WTC11 (cell line): ENCODE results near the gene SLIT3. TPM values are rescaled to one million over a fixed set of nuclear protein-coding genes. Genes with fewer than 3 reads are reported as not detected.

Experiments used
- ATAC-seq: fragments of 200-7000 bp; cut with Tn5 transposase; 2 replicates; pipeline ENCODE4 v1.10.0; 2021; ENCODE audit warnings: mild to moderate bottlenecking, moderate library complexity
- CTCF ChIA-PET: fragments of 300-600 bp; sonication (Branson Sonifier 250); formaldehyde crosslinking; loops from one replicate; lab custom pipeline; 2021; ENCODE audit warnings: antibody characterized with exemption; lab: Charles Lee
- POLR2A ChIA-PET: fragments of 350-600 bp; sonication (Branson Sonifier 250); formaldehyde crosslinking; loops from one replicate; lab custom pipeline; 2021; ENCODE audit warnings: antibody characterized with exemption; lab: Charles Lee
- DNase-seq: peaks from one replicate; pipeline ENCODE4 v3.0.0; 2021; ENCODE audit warnings: low spot score
- H3K27ac Mint-ChIP-seq: 2 replicates; pipeline ENCODE4 v1.8.0; 2021; ENCODE audit warnings: mixed read lengths
- H3K27me3 Mint-ChIP-seq: 2 replicates; pipeline ENCODE4 v1.8.0; 2021; ENCODE audit warnings: low read depth, mild to moderate bottlenecking, moderate library complexity, mixed read lengths
- H3K36me3 Mint-ChIP-seq: 2 replicates; pipeline ENCODE4 v1.8.0; 2021; ENCODE audit warnings: mixed read lengths
- H3K4me1 Mint-ChIP-seq: 2 replicates; pipeline ENCODE4 v1.8.0; 2022; ENCODE audit warnings: mixed read lengths
- H3K4me3 Mint-ChIP-seq: 2 replicates; pipeline ENCODE4 v1.8.0; 2021; ENCODE audit warnings: mild to moderate bottlenecking, moderate library complexity, mixed read lengths
- H3K9me3 Mint-ChIP-seq: 2 replicates; pipeline ENCODE4 v1.8.0; 2021; ENCODE audit warnings: mixed read lengths
- AFF4 ChIP-seq: sonication (generic); formaldehyde crosslinking; IDR thresholded peaks from 2 replicates; pipeline ENCODE4 v1.8.1; 2023; ENCODE audit warnings: mild to moderate bottlenecking, missing genetic modification reagents, borderline replicate concordance
- AR ChIP-seq: fragments of 250-450 bp; sonication (Bioruptor Pico); IDR thresholded peaks from 2 replicates; pipeline ENCODE4 v1.9.0; 2021; ENCODE audit warnings: mild to moderate bottlenecking
- ATF3 ChIP-seq: sonication (generic); formaldehyde crosslinking; conservative IDR thresholded peaks from 2 replicates; pipeline ENCODE4 v1.8.1; 2022; ENCODE audit warnings: mild to moderate bottlenecking, missing genetic modification reagents
- CREB1 ChIP-seq: sonication (generic); formaldehyde crosslinking; IDR thresholded peaks from 2 replicates; pipeline ENCODE4 v1.8.0; 2023; ENCODE audit warnings: mild to moderate bottlenecking, missing genetic modification reagents
- E2F5 ChIP-seq: sonication (generic); formaldehyde crosslinking; IDR thresholded peaks from 2 replicates; pipeline ENCODE4 v1.8.1; 2022; ENCODE audit warnings: mild to moderate bottlenecking, moderate library complexity, missing genetic modification reagents
- EMX1 ChIP-seq: fragments of 250-450 bp; sonication (Bioruptor Pico); IDR thresholded peaks from 2 replicates; pipeline ENCODE4 v1.8.0; 2021; ENCODE audit warnings: mild to moderate bottlenecking
- GABPB1 ChIP-seq: sonication (generic); formaldehyde crosslinking; IDR thresholded peaks from 2 replicates; pipeline ENCODE4 v1.8.1; 2023; ENCODE audit warnings: mild to moderate bottlenecking, missing genetic modification reagents
- MLX ChIP-seq: sonication (generic); formaldehyde crosslinking; IDR thresholded peaks from 2 replicates; pipeline ENCODE4 v1.8.1; 2023; ENCODE audit warnings: mild to moderate bottlenecking, missing genetic modification reagents, moderate library complexity
- MXD4 ChIP-seq: fragments of 250-450 bp; sonication (Bioruptor Pico); IDR thresholded peaks from 2 replicates; pipeline ENCODE4 v1.8.0; 2021; ENCODE audit warnings: mild to moderate bottlenecking, moderate library complexity, borderline replicate concordance
- NFATC4 ChIP-seq: fragments of 250-450 bp; sonication (Bioruptor Pico); IDR thresholded peaks from 2 replicates; pipeline ENCODE4 v1.9.0; 2021; ENCODE audit warnings: mild to moderate bottlenecking
- RELA ChIP-seq: sonication (generic); formaldehyde crosslinking; IDR thresholded peaks from 2 replicates; pipeline ENCODE4 v1.8.1; 2022; ENCODE audit warnings: missing genetic modification reagents, mild to moderate bottlenecking, borderline replicate concordance
- SMAD3 ChIP-seq: sonication (generic); formaldehyde crosslinking; IDR thresholded peaks from 2 replicates; pipeline ENCODE4 v1.8.0; 2022; ENCODE audit warnings: missing genetic modification reagents, mild to moderate bottlenecking, borderline replicate concordance
- SOX15 ChIP-seq: fragments of 250-450 bp; sonication (Bioruptor Pico); IDR thresholded peaks from 2 replicates; pipeline ENCODE4 v1.9.0; 2021; ENCODE audit warnings: mild to moderate bottlenecking
- TEAD1 ChIP-seq: sonication (generic); formaldehyde crosslinking; IDR thresholded peaks from 2 replicates; pipeline ENCODE4 v1.8.0; 2022; ENCODE audit warnings: mild to moderate bottlenecking, missing genetic modification reagents
- ZBTB21 ChIP-seq: sonication (generic); formaldehyde crosslinking; IDR thresholded peaks from 2 replicates; pipeline ENCODE4 v1.8.1; 2023; ENCODE audit warnings: mild to moderate bottlenecking, missing genetic modification reagents, borderline replicate concordance
- ZMAT4 ChIP-seq: fragments of 250-450 bp; sonication (Bioruptor Pico); IDR thresholded peaks from 2 replicates; pipeline ENCODE4 v1.9.0; 2021; ENCODE audit warnings: mild to moderate bottlenecking
- ZNF263 ChIP-seq: sonication (generic); formaldehyde crosslinking; IDR thresholded peaks from 2 replicates; pipeline ENCODE4 v1.8.1; 2022; ENCODE audit warnings: low read depth, mild to moderate bottlenecking, moderate library complexity, missing genetic modification reagents
- ZNF396 ChIP-seq: fragments of 250-450 bp; sonication (Bioruptor Pico); IDR thresholded peaks from 2 replicates; pipeline ENCODE4 v1.8.0; 2021; ENCODE audit warnings: mild to moderate bottlenecking, moderate library complexity, borderline replicate concordance
- ZNF423 ChIP-seq: fragments of 250-450 bp; sonication (Bioruptor Pico); IDR thresholded peaks from 2 replicates; pipeline ENCODE4 v2.1.2; 2022; ENCODE audit warnings: mild to moderate bottlenecking, moderate library complexity
- ZNF425 ChIP-seq: fragments of 250-450 bp; sonication (Bioruptor Pico); conservative IDR thresholded peaks from 2 replicates; pipeline ENCODE4 v1.9.0; 2021; ENCODE audit warnings: mild to moderate bottlenecking
- total RNA-seq: library from RNA; stranded (reverse); gene quantifications from 3 replicates; pipeline ENCODE4 v1.2.3, GENCODE V29; 2021

The SLIT3 gene
- total RNA-seq, 1 experiment from 2014 or later: 1.9 TPM

GRCh38 chr5:168675883-168676408 lies 625.0 kb downstream of the SLIT3 start:
- DNase-seq: no peak
- ChIA-PET CTCF (no interaction called here), POLR2A (no interaction called here)
- Mint-ChIP-seq H3K4me1 (0 out of 2 replicates have a peak, but pooled peaks cover 7% of the 10 kb centered on the region), H3K36me3 (no peaks in the 10 kb centered on the region), H3K9me3 (no peaks in the 10 kb centered on the region), H3K4me3 (no peak overlapping the region), H3K27me3 (no peaks in the 10 kb centered on the region), H3K27ac (no peak overlapping the region)
- no peak for TF ChIP-seq MLX (CRISPR knock-in tag)
- no peak for TF ChIP-seq TEAD1 (CRISPR knock-in tag)
- no peak for TF ChIP-seq EMX1 (CRISPR knock-in tag)
- ATAC-seq: no peak

- Mint-ChIP-seq H3K4me3 (no peak overlapping the region), H3K27me3 (no peaks in the 10 kb centered on the region), H3K36me3 (no peaks in the 10 kb centered on the region), H3K9me3 (no peaks in the 10 kb centered on the region), H3K27ac (no peak overlapping the region), H3K4me1 (0 out of 2 replicates have a peak, but pooled peaks cover 7% of the 10 kb centered on the region)
- ChIA-PET POLR2A (no interaction called here), CTCF (interaction anchor here (0.6 kb wide), 1 partner anchor 109 kb away, joined by 4 read pairs; no protein-coding TSS in a partner anchor)
- TF ChIP-seq RELA (CRISPR knock-in tag) (no peak), SMAD3 (CRISPR knock-in tag) (no peak), NFATC4 (CRISPR knock-in tag) (no peak), ZNF396 (CRISPR knock-in tag) (no peak), ZNF423 (CRISPR knock-in tag) (no peak), MXD4 (CRISPR knock-in tag) (no peak), GABPB1 (CRISPR knock-in tag) (no peak), ZBTB21 (no peak), ZNF263 (CRISPR knock-in tag) (no peak), AR (CRISPR knock-in tag) (no peak), ZMAT4 (CRISPR knock-in tag) (no peak), SOX15 (CRISPR knock-in tag) (no peak), AFF4 (no peak), ZNF425 (no peak), CREB1 (no peak), E2F5 (CRISPR knock-in tag) (no peak), ATF3 (CRISPR knock-in tag) (no peak)
- DNase-seq: no peak
- ATAC-seq: no peak
Observed at GRCh38 chr5:168674893-168675482, 626.0 kb downstream of the SLIT3 start.
